Naive thymus-derived CD8-positive, alpha-beta T cell (primary cell): ENCODE results near the gene KREMEN1. TPM values are rescaled to one million over a fixed set of nuclear protein-coding genes. Genes with fewer than 3 reads are reported as not detected.
A peak's percentile ranks its signal among the peaks of the same experiment; 100 is the strongest.

Source experiments
- ATAC-seq, 2 donors: fragments of 150-1000 bp; cut with Tn5 transposase in 1 of 2; sonication (Bioruptor Pico), chemical (Tn5 transposase) in 1 of 2; 1 replicate in 1 of 2; 2 replicates in 1 of 2; pipeline ENCODE4 v1.10.0; 2021; ENCODE audit warnings: mild to moderate bottlenecking in 2 of 2, moderate library complexity in 2 of 2
- POLR2A ChIA-PET: fragments of 350-600 bp; sonication (Branson Sonifier 250); formaldehyde crosslinking; loops from one replicate; lab custom pipeline; 2021; ENCODE audit warnings: antibody characterized with exemption; lab: Charles Lee
- DNase-seq, 10 donors: peaks; one replicate each; pipeline versions ENCODE4 v3.0.0 to v3.0.0-alpha.2; 2020 to 2022
- H3K27ac Mint-ChIP-seq, 10 donors: one replicate each; pipeline ENCODE4 v1.8.0; 2020 to 2022; ENCODE audit warnings: mild to moderate bottlenecking in 10 of 10, mixed read lengths in 10 of 10, moderate library complexity in 4 of 10, inconsistent platforms in 1 of 10
- H3K27me3 Mint-ChIP-seq, 5 donors: one replicate each; pipeline ENCODE4 v1.8.0; 2021 to 2022; ENCODE audit warnings: mixed read lengths in 5 of 5
- H3K36me3 Mint-ChIP-seq, 3 donors: one replicate each; pipeline ENCODE4 v1.8.0; 2020 to 2022; ENCODE audit warnings: mixed read lengths in 3 of 3, mild to moderate bottlenecking in 2 of 3, inconsistent platforms in 1 of 3
- H3K4me1 Mint-ChIP-seq, 4 donors: one replicate each; pipeline ENCODE4 v1.8.0; 2021 to 2022; ENCODE audit warnings: mixed read lengths in 4 of 4
- H3K4me3 Mint-ChIP-seq, 10 donors: one replicate each; pipeline ENCODE4 v1.8.0; 2020 to 2022; ENCODE audit warnings: mild to moderate bottlenecking in 10 of 10, mixed read lengths in 10 of 10, moderate library complexity in 6 of 10, inconsistent platforms in 1 of 10
- H3K9me3 Mint-ChIP-seq, 9 donors: one replicate each; pipeline ENCODE4 v1.8.0; 2020 to 2022; ENCODE audit warnings: mixed read lengths in 9 of 9, mild to moderate bottlenecking in 3 of 9, inconsistent platforms in 1 of 9, moderate library complexity in 1 of 9
- polyA plus RNA-seq, 3 donors: library from polyadenylated mRNA; unstranded; fragments of 300-500 nt; fragmentation: Illumina TruSeq; gene quantifications; one replicate each; pipeline ENCODE4 v1.2.3, GENCODE V29; 2021
- total RNA-seq, 8 experiments: library from RNA in 2 of 8; stranded (reverse) in 2 of 8; gene quantifications; one replicate each; pipeline ENCODE4 v1.2.3 and lab custom pipeline; 2021 to 2026

KREMEN1 gene, protein sequence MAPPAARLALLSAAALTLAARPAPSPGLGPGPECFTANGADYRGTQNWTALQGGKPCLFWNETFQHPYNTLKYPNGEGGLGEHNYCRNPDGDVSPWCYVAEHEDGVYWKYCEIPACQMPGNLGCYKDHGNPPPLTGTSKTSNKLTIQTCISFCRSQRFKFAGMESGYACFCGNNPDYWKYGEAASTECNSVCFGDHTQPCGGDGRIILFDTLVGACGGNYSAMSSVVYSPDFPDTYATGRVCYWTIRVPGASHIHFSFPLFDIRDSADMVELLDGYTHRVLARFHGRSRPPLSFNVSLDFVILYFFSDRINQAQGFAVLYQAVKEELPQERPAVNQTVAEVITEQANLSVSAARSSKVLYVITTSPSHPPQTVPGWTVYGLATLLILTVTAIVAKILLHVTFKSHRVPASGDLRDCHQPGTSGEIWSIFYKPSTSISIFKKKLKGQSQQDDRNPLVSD
- total RNA-seq (not detected), polyA plus RNA-seq (not detected), total RNA-seq (lab: John Stamatoyannopoulos, UW) (0 to 0.26 (median 0) reads per million in 6 experiments)

DNA sequence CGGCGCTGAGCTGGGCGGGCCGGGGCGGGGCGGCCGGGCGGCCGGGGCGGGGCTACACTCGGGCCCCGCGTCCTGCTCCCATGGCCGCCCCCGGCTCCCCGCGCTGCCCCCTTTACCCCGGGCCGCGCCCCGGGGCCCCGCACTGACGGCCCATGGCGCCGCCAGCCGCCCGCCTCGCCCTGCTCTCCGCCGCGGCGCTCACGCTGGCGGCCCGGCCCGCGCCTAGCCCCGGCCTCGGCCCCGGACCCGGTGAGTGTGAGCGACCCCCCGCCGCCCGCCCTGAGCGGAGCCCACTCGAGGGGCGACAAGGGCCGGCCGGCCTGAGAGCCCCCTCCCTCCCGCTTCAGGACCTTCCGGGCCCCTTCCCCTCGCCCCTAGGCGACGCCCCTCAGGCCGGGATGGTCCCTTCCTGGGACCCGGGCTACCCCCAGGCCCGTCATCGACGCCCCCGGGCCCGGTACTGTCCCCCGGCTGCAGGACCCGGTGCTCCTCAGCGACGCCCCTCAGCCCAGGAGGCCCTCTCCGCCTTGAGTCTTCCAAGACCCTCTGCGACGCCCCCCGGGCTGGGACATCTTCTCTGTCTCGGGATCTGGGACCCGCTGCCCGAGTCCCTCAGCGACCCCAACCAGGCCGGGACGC is at the start of gene KREMEN1:
KREMEN1 (plus strand) TSS at position 57 of the 639 bp plus-strand sequence; CDS start at position 153, 96 bp downstream.
- Mint-ChIP-seq H3K27ac (peak within 1 kb of the TSS in 4 of 10 donors; percentile 24 to 37 (median 30)), H3K4me1 (peaks cover 12 to 29% (median 21%) of the 10 kb centered on the region in 4 donors), H3K4me3 (peak within 1 kb of the TSS; percentile 70 to 86 (median 80)), H3K27me3 (peaks cover 28 to 54% (median 52%) of the 10 kb centered on the region in 5 donors), H3K9me3 (peaks cover 0 to 2% (median 0%) of the 10 kb centered on the region in 9 donors), H3K36me3 (no peaks in the 10 kb centered on the region)
- POLR2A ChIA-PET = no interaction called here
- peak in 1 of 2 donors; percentile 2 for ATAC-seq
- peak in 1 of 10 donors; percentile 4 for DNase-seq

- peaks cover 15 to 48% (median 24%) of the 10 kb centered on the region in 5 donors for H3K27me3 Mint-ChIP-seq
- POLR2A ChIA-PET = interaction anchor here (0.6 kb wide), 1 partner anchor 290 kb away, joined by 6 read pairs; no protein-coding TSS in a partner anchor
- H3K9me3 Mint-ChIP-seq = peaks cover 0 to 8% (median 4%) of the 10 kb centered on the region in 9 donors
- no peak overlapping the region for H3K27ac Mint-ChIP-seq
- no peak for DNase-seq
- H3K4me3 Mint-ChIP-seq = no peak overlapping the region
- ATAC-seq = no peak
- peaks cover 0 to 7% (median 5%) of the 10 kb centered on the region in 3 donors for H3K36me3 Mint-ChIP-seq
- H3K4me1 Mint-ChIP-seq = no peaks in the 10 kb centered on the region
These were observed 49.6 kb upstream of the KREMEN1 start for GRCh38 chr22:29023172-29023796.

DNA sequence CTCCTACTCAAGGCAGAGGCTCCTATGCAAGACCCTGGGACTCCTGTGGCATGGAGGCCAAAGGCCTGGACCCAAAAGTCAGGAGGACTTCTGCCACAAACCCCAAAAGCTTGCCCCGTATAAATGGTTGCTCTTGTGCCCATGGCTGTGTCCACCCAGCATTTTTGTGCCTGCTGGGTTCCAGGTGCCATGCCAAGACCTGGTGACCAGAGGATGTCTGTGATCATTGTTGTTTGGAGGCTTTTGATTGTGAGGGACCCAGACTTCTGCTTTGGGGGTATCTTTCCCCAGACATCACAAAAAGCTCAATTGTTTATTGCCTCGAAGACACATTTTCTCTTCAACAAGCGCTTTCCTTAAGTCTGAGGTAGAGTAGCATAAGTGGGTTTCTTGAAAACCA is 46.3 kb upstream of the KREMEN1 start:
- H3K9me3 Mint-ChIP-seq = no peaks in the 10 kb centered on the region
- H3K36me3 Mint-ChIP-seq = no peaks in the 10 kb centered on the region
- peaks cover 6 to 17% (median 14%) of the 10 kb centered on the region in 4 donors for H3K4me1 Mint-ChIP-seq
- no peak overlapping the region for H3K27ac Mint-ChIP-seq
- peaks cover 36 to 73% (median 39%) of the 10 kb centered on the region in 5 donors for H3K27me3 Mint-ChIP-seq
- POLR2A ChIA-PET = no interaction called here
- no peak for DNase-seq
- no peak for ATAC-seq
- no peak overlapping the region for H3K4me3 Mint-ChIP-seq

- Mint-ChIP-seq H3K27me3 (peaks cover 43 to 90% (median 49%) of the 10 kb centered on the region in 5 donors), H3K36me3 (peaks cover 0 to 2% (median 0%) of the 10 kb centered on the region in 3 donors), H3K27ac (no peak overlapping the region), H3K4me3 (no peak overlapping the region), H3K4me1 (peaks cover 6 to 17% (median 14%) of the 10 kb centered on the region in 4 donors), H3K9me3 (no peaks in the 10 kb centered on the region)
- POLR2A ChIA-PET = no interaction called here
- ATAC-seq (no peak), DNase-seq (no peak)
These were observed 44.4 kb upstream of the KREMEN1 start for GRCh38 chr22:29028468-29028867.

DNA sequence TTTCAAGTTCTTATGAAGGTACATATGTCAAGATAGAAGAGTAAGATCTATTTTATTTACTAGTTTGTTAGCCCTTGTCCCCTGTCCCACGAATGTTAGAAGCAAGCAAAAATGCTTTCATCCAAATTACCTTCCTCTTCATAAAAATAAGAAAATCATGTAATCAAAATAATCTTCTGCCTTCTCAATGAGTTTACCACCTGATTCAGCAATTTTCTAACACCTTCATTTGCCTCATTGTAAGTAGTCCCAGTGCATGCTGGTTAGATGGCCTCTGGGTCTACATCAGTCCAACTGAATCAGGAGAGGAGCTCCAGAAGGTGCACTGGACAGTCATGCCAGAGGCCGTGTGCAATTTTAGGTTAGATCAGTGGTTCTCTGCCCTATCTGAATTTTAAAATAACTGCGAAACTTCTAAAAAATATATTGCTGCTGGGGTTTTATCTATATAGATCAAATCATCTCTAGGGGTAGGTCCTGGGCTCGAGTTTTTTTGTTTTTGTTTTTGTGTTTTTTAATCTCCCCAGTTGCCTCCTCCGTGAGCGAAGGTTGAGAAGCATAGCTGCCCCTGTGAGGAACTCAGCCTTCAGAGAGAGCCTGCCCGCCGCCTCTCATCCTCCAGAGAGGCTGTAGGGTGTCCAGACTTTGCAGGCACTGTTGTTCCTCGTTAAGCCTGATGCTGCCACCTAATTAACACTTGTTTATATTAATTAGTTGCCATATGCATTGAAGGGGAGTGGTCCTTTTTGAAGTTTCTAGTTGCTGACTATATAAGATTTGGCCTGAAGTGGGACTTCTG is 43.4 kb upstream of the KREMEN1 start:
- ATAC-seq (no peak), DNase-seq (no peak)
- Mint-ChIP-seq H3K4me3 (peak overlapping the region in 2 of 10 donors; percentile 75 to 76), H3K27me3 (peaks cover 41 to 90% (median 50%) of the 10 kb centered on the region in 5 donors), H3K36me3 (peaks cover 0 to 2% (median 0%) of the 10 kb centered on the region in 3 donors), H3K4me1 (peaks cover 6 to 17% (median 14%) of the 10 kb centered on the region in 4 donors), H3K9me3 (no peaks in the 10 kb centered on the region), H3K27ac (no peak overlapping the region)
- POLR2A ChIA-PET = no interaction called here

GRCh38 chr22:29030016-29030617 is 42.7 kb upstream of the KREMEN1 start:
- peak in 1 of 10 donors; percentile 8 for DNase-seq
- ATAC-seq = peak in 1 of 2 donors; percentile 25
- Mint-ChIP-seq H3K4me3 (peak overlapping the region; percentile 42 to 83 (median 70)), H3K4me1 (peaks cover 6 to 17% (median 14%) of the 10 kb centered on the region in 4 donors), H3K36me3 (peaks cover 0 to 2% (median 0%) of the 10 kb centered on the region in 3 donors), H3K9me3 (no peaks in the 10 kb centered on the region), H3K27me3 (peaks cover 41 to 94% (median 51%) of the 10 kb centered on the region in 5 donors), H3K27ac (no peak overlapping the region)
- POLR2A ChIA-PET = no interaction called here

- no peak overlapping the region for H3K27ac Mint-ChIP-seq
- DNase-seq (peak in 2 of 10 donors; percentile 2 to 9), ATAC-seq (peak; percentile 39 to 42)
- POLR2A ChIA-PET = no interaction called here
- H3K36me3 Mint-ChIP-seq = peaks cover 0 to 2% (median 0%) of the 10 kb centered on the region in 3 donors
- peaks cover 6 to 17% (median 14%) of the 10 kb centered on the region in 4 donors for H3K4me1 Mint-ChIP-seq
- peaks cover 39 to 92% (median 49%) of the 10 kb centered on the region in 5 donors for H3K27me3 Mint-ChIP-seq
- H3K9me3 Mint-ChIP-seq = no peaks in the 10 kb centered on the region
- peak overlapping the region; percentile 53 to 83 (median 74) for H3K4me3 Mint-ChIP-seq
These were observed 42.1 kb upstream of the KREMEN1 start for GRCh38 chr22:29030618-29031226.

DNA sequence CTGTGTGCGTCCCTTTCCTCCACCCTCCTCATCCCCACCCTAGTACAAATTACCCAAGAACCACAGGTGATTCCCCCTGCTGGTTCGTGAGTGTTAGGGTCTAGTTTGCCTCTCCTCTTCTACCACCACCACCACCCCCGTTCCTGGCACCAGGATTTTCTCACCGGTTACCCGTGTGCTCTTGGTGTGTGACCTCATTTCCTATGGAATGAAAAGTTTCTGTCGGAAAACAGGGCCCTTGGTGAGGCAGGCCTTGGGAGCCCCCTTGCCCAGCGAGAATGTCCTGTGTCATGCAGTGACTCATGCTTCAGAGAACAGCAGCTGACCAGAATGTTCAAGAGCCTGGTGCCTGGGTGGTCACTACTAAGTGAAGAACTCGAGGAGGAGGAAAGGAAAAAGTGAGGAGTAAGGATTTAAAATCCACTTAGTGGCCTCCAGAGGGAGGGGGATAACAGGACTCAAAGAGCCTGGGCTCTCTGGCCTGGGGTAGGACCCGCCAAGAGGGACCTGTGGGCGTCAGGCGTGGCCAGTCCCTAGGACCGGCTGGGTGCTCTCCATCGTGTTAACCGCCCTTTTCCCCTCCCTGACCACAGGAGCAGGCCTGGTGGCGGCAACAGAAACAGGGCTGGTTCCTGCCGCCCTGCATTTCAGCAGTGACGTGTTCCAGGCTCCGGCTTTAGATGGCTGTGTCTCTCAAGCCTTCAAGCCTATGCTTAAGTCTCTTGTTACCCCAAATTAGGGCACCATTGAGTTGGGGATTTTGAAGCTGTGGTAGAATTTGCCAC is 41.4 kb upstream of the KREMEN1 start:
- H3K27me3 Mint-ChIP-seq = peaks cover 39 to 90% (median 48%) of the 10 kb centered on the region in 5 donors
- H3K4me1 Mint-ChIP-seq = peaks cover 6 to 17% (median 14%) of the 10 kb centered on the region in 4 donors
- H3K27ac Mint-ChIP-seq = no peak overlapping the region
- H3K36me3 Mint-ChIP-seq = peaks cover 0 to 2% (median 0%) of the 10 kb centered on the region in 3 donors
- peak overlapping the region; percentile 36 to 75 (median 60) for H3K4me3 Mint-ChIP-seq
- POLR2A ChIA-PET = no interaction called here
- ATAC-seq = peak in 1 of 2 donors; percentile 70
- DNase-seq = peak in 1 of 10 donors; percentile 9
- H3K9me3 Mint-ChIP-seq = no peaks in the 10 kb centered on the region

- H3K27me3 Mint-ChIP-seq = peaks cover 38 to 85% (median 48%) of the 10 kb centered on the region in 5 donors
- ATAC-seq = no peak
- peaks cover 0 to 2% (median 0%) of the 10 kb centered on the region in 3 donors for H3K36me3 Mint-ChIP-seq
- no peaks in the 10 kb centered on the region for H3K9me3 Mint-ChIP-seq
- H3K4me1 Mint-ChIP-seq = peaks cover 6 to 17% (median 14%) of the 10 kb centered on the region in 4 donors
- POLR2A ChIA-PET = no interaction called here
- H3K27ac Mint-ChIP-seq = no peak overlapping the region
- no peak overlapping the region for H3K4me3 Mint-ChIP-seq
- DNase-seq = no peak
These were observed 40.8 kb upstream of the KREMEN1 start for GRCh38 chr22:29032014-29032475.

DNA sequence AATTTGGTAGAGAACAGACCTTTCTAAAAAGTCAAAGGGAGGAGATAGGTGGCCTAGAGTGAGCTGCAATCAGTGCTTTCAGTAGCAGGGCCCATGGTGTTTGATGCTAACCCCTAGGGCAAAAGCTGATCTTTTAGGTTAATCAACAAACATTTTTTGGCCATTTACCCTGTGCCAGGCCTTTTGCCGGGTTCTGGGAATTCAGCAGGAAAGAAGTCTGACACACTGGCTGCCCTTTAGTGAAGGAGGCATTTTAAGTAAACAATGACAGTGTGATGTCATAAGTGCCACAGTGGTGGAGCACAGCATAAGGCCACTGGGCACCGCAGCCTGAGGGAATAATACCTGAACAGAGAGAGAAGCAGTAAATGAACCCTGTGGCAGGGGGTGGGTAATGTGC is 40.3 kb upstream of the KREMEN1 start:
- POLR2A ChIA-PET = no interaction called here
- H3K27ac Mint-ChIP-seq = no peak overlapping the region

More for the DNA sequence above, 40.3 kb upstream of the KREMEN1 start:
- Mint-ChIP-seq H3K36me3 (peaks cover 0 to 2% (median 0%) of the 10 kb centered on the region in 3 donors), H3K4me3 (no peak overlapping the region), H3K4me1 (peaks cover 6 to 17% (median 14%) of the 10 kb centered on the region in 4 donors), H3K9me3 (no peaks in the 10 kb centered on the region), H3K27me3 (peaks cover 36 to 80% (median 48%) of the 10 kb centered on the region in 5 donors)
- ATAC-seq = no peak
- no peak for DNase-seq
